Activated CD8-positive, alpha-beta memory T cell treated with anti-CD3 and anti-CD28 coated beads for 36 hours (primary cell): ENCODE results near the gene CD8B. TPM values are rescaled to one million over a fixed set of nuclear protein-coding genes. Genes with fewer than 3 reads are reported as not detected.
"Not testable (repeated sequence)": the region's sequence is repeated elsewhere in the genome, so short reads cannot be mapped to it uniquely, and the experiment has no call there.

Experiments
- CTCF ChIA-PET: fragments of 350-600 bp; sonication (Branson Sonifier 250); formaldehyde crosslinking; loops from one replicate; lab custom pipeline; 2021; ENCODE audit warnings: antibody characterized with exemption; lab: Charles Lee
- POLR2A ChIA-PET: fragments of 350-600 bp; sonication (Branson Sonifier 250); formaldehyde crosslinking; loops from one replicate; lab custom pipeline; 2021; ENCODE audit warnings: antibody characterized with exemption; lab: Charles Lee
- total RNA-seq, 2 experiments: library from RNA; stranded (reverse); gene quantifications; one replicate each; pipeline ENCODE4 v1.2.3, GENCODE V29; 2021

CD8B gene
- total RNA-seq: 100 to 1,000 TPM; 250 to 251 TPM

DNA sequence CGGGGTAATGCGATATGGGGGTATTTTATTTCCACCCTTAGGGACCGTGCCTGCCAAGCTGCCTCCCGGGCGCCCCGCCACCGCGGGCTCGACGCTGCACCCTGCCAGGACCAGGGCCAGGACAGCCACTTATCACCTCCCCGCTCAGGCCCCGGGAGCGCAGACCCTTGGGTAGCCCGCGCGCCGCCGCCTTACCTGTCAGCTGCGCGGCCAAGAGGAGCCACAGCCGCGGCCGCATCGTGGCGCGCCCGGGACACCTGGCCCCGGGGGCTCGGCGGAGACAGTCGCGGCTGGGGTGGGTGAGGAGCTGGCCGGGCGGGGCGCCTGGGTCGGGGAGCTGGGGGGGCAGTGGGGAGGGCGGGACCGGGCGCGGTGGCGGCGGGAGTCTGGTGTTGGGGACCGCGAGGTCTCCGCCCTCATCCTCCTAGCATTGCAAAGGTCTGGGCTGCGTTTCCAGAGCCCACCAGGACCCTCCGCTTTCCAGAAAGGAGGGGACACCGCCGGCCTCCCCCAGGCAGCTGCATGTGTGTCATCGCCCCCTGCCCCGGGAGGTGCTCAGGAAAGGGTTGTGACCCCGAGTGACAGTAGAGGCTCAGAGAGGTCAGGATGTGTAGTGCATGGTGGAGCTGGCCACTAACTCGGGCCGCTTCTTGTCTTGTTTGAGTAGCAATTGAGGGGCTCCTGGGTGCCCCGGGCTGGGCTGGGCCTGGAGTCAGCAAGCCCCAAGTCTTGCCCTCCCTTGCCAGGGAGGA is at the start of gene CD8B:
Gene CD8B, minus strand, starts transcription at position 259 of the 752 bp plus-strand sequence. Its CDS starts 21 bp downstream, at position 238.
- POLR2A ChIA-PET: not testable (repeated sequence)
- CTCF ChIA-PET: interaction anchor here (0.8 kb wide), 1 partner anchor 54 kb away, joined by 3 read pairs; no protein-coding TSS in a partner anchor

DNA sequence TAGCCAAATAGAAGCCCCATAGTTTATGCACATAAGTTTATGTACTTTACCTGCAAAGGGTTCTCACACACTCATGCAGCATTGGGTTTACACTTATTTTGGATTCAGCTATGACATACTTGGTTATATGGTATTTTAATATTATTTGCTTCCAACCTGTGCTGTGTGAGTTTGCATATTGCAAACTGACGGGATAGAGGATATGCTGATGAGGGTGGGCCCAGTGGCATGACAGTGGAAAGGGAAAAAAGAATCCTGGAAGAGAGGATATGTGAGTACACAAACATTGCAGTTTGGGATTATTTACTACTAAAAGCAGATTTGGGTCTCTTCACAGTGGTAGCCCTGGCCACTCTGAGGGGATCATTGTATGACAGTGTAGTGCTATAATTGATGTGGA is 44.2 kb upstream of the CD8B start:
- POLR2A ChIA-PET, CTCF ChIA-PET: not testable (repeated sequence)

DNA sequence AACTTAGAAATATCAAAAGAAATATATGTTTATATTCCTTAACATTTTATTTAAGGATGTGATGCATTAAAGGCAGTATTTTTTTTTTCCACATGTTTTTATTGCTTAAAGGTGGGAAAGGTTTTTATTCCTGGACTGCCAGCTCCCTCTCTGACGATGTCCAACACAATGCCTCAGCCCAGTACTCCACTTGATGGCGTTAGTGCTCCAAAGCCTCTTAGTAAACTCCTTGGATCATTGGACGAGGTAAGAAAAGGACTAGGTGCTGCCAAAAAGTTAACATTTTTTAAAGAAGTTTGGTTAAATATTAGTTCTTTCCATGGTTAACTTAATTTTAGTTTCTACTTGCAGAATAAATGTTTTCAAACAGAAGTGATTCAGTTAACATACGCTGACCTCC is 39.0 kb upstream of the CD8B start:
- POLR2A ChIA-PET: not testable (repeated sequence)

DNA sequence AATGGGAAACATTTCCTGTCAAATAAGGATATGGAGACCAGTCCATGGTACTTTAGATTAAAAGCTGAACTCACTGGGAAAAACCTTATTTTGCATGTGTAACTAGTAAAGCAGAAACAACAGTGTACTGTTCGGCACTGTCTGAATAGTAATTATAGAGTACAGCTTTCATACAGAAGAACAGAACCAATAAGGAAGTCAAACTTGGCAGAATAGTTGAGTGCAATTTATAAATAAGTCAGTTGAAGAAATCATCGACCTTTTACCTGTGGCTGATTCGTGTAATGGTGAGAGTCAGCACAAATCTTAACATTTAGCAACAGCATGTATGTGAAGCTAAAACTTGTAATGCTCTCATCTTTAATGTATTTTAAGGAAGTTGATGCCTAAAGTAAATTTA is 24.3 kb upstream of the CD8B start:
- CTCF ChIA-PET, POLR2A ChIA-PET: not testable (repeated sequence)

More for the DNA sequence above, 39.0 kb upstream of the CD8B start:
- CTCF ChIA-PET: not testable (repeated sequence)

DNA sequence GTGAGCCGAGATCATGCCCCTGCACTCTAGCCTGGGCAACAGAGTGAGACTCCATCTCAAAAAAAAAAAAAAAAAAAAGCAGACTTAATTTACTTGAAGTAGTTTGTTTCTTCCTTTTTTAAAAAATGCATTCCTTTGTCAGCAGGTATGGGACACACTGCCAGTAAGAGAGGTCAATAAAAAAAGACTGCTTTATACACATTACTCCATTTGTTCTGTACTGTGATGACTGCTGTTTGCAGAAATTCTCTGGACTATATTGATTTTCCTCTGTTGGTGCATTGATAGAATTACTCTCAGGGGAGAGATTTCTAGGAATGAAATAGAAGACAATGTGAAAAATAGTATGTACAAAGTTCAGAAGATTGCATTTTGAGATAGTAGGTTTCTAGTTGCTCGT is 21.2 kb upstream of the CD8B start:
- POLR2A ChIA-PET: not testable (repeated sequence)
- CTCF ChIA-PET: interaction anchor here (0.9 kb wide), 1 partner anchor 71 kb away, joined by 3 read pairs; no protein-coding TSS in a partner anchor

DNA sequence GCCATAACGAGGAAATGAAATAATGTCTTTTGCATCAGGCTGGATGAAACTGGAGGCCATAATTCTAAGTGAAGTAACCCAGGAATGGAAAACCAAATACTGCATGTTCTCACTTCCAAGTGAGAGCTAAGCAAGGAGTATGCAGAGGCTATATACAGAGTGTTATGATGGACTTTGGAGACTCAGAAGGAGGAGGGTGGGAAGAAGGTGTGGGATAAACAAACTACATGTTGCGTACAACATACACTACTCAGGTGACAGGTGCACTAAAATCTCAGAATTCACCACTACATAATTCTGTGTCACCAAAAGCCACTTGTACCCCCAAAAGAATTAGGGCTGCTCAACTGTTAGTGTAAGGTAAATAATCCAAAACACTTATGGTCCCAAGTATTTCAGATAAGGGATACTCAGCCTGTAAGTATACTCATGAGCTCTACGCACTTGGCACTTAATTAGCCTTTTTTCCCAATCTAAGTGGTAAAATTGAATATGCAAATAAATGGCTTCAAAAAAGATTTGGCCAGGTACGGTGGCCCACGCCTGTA is 20.5 kb upstream of the CD8B start:
- CTCF ChIA-PET, POLR2A ChIA-PET: not testable (repeated sequence)

DNA sequence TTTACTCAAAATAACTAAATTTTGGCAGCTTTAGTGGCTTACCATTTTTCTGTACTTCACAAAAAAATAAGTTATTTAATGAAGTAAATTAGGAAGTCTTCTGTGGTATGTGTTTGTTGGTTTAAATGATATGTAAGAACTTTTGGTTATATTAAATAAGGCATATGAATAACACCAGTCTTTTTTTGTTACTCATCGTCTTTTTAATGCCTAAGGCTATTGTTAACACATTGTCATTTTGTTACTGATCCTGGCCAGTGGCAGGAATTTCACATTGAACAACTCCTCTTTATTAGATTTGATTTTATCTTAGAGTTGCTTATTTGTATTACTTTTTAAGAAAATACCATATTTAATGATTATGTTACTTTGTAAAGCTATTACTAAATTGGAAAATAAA is 17.3 kb upstream of the CD8B start:
- CTCF ChIA-PET, POLR2A ChIA-PET: not testable (repeated sequence)

DNA sequence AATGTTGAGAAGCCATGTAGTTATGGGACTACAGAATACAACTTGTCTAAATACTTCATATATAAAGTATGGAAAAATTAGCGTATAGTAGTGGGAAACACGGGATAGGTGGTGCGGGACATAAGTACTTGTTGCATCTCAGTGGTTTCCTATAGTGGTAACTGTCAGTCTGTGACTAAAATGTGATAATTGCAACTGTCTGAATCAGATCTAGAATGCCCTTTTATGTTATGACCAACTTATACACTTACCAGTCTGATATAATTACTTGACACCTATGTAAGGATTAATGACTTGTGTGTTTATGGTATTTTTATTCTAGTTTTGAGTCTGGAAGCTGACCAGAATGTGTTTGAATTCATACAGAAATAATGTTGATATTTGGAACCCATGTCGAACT is 9.3 kb upstream of the CD8B start:
- POLR2A ChIA-PET, CTCF ChIA-PET: not testable (repeated sequence)

DNA sequence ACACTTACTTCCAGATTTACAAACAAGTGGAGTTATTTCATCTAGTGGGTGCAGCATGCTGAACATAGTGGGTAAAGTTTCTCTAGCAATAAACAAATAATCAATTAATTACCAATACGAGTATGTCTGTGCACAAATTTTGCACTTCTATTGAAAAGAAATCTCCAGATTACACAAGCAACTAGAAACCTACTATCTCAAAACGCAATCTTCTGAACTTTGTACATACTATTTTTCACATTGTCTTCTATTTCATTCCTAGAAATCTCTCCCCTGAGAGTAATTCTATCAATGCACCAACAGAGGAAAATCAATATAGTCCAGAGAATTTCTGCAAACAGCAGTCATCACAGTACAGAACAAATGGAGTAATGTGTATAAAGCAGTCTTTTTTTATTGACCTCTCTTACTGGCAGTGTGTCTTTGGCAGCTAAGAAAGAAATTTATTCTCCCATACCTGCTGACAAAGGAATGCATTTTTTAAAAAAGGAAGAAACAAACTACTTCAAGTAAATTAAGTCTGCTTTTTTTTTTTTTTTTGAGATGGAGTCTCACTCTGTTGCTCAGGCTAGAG is 7.3 kb upstream of the CD8B start:
- CTCF ChIA-PET, POLR2A ChIA-PET: not testable (repeated sequence)

DNA sequence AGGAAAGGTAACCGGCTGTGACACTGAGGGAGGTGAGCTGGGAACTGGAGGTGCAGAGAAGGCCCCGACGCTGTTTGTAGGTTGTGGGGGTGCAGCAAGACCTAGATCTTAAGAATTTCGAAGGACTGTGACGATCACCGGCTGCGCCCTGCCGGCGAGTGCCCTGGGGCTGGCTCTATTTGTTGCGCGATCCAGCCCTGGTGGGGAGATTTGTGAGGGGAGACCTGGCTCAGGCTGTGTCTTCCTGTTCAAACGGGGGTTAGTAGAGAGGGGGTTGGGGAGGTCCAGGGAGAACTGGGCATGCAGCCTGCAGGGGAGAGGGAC is 656 bp upstream of the CD8B start:
- POLR2A ChIA-PET: not testable (repeated sequence)
- CTCF ChIA-PET: interaction anchor here (0.8 kb wide), 1 partner anchor 55 kb away, joined by 3 read pairs; no protein-coding TSS in a partner anchor

DNA sequence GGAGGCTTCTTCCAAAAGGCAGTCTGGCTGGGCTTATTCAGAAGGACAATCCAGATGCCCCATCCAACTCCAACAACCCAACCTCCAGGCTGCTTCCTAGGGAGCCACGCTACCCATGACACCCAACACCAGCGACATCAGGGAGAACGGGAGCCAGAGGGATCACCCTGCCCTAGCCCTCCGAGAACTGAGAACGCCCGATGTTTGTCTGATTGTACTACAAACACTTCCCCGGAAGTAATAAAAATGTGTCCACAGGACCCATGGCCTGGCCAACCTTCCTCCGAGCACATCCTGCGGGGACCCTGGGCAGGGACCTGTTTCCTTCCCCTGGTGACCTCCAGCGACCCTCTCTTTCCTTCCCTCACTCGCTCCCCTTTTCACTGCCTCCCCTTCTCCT is 511 bp downstream of the CD8B start:
- POLR2A ChIA-PET, CTCF ChIA-PET: not testable (repeated sequence)

DNA sequence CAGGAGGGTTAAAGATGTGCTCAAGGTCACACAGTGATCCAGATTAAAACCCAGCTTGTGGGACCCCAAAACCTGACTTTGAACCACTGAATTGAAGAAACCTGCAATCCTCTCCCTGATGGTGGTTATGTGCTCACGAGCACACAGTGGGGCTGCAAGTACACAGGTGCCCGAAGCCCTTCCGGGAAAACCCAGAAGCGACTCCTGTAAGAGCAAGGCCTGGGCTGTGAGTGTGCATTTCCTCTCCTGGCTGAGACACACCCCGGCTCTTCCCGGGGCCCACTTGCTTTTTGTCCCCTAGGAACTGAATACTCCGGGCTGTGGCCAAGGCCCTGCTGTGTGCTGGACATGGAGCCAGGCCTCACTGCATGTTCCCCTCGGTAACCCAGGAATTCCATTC is 1.1 kb downstream of the CD8B start:
- CTCF ChIA-PET, POLR2A ChIA-PET: not testable (repeated sequence)

DNA sequence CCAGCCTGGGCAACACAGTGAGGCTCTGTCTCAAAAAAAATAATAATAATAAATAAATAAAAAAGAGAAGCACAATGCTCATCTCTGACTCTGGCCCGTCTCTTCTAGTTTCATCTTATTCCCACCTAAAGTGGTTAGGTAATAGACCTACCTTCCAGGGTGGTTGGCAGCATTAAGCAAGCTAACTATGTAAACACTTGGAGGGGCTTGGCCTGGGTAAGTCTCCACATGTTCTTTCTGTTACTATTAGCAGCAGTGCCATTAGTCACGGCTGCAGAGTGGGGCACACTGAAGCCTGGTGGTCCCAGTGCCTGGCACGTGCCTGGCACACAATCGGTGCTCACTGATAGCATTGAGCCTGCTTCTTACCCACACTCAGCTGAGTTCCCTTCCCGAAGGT is 4.0 kb downstream of the CD8B start:
- CTCF ChIA-PET, POLR2A ChIA-PET: not testable (repeated sequence)

DNA sequence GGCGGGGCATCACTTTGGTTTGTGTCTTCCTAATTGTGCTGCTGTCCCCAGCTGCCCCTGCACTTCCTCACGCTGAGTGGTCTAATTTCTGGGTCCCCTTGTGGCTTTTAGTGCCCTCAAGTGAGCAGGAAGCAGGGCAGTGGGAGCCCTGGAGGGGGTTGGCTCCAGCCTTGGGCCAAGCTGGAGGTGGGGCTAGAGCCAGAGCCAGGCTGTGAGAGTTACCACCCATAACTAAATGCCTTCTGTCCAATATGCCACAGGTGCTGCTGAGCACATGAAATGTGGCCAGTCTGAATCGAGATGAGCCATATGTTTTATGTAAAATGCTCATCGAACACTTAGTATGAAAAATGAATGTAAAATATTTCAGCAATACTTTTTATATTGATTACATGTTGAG is 5.2 kb downstream of the CD8B start:
- POLR2A ChIA-PET, CTCF ChIA-PET: not testable (repeated sequence)

DNA sequence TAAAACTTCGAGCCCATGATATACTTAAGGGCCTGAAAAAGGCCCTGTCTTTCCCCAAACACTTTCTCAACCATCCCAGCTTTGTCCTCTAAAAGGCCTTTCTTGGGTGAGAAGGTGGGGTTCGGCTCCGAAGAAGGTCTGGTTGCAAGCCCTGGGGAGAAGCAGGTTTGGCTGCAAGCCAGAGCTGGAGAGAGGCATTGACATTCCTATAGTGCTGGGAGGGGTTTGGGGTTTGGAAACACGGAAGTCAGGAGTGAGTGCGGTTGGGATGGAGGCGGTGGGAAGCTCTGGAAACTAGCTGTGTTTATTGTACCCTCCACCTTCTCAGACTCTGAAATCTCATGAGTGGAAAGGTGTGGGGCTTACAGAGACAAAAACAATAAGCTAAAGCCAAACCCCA is 5.7 kb downstream of the CD8B start:
- POLR2A ChIA-PET, CTCF ChIA-PET: not testable (repeated sequence)

DNA sequence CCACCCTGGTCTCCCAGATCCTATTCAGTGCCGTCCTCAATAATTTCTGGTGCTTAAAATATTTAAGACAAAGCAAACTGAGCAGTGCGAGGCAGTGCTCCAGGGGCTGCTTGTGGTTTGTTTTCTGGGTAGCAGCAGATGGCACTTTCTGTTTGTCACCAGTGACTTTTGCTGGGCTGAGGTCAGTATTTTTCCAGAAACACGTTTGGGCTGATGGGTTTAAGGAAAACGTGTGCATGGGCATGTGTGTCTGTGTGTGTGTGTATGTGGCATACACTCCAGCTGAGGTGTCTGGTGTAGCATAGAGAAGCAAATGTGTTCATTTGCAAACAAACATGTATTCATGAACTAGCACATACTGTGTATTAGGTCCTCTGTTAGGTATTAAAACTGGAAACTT is 10.1 kb downstream of the CD8B start:
- POLR2A ChIA-PET: interaction anchor here (0.6 to 1.2 kb wide), 2 partner anchors 24 to 26 kb away, joined by 3 to 5 read pairs; no protein-coding TSS in a partner anchor
- CTCF ChIA-PET: not testable (repeated sequence)

DNA sequence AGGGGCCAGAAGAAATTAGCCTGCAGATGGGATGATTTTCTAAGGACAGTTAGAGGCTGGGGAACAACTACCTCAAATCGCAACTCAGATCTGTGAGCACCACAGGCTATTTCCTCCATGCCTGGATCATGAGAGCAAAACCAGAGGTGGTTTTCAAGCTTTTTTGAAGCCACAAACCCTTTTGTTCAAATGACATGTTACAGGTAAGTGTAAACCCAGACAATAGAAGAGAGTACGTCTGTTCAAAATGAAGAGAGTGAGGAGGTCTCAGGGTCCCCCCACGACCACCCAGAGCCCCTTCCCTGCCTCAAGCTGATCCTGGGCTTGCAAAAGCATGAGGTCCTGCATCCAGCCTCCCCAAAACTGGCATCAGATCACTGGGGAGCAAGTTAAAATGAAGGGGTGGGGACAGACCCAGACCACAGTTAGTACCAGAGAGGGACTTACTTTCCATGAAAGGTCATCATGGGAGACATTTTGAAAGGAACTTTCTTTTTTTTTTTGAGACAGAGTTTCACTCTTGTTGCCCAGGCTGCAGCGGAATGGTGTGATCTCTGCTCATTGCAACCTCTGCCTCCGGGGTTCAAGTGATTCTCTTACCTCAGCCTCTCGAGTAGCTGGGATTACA is 19.0 kb downstream of the CD8B start:
- POLR2A ChIA-PET, CTCF ChIA-PET: not testable (repeated sequence)

DNA sequence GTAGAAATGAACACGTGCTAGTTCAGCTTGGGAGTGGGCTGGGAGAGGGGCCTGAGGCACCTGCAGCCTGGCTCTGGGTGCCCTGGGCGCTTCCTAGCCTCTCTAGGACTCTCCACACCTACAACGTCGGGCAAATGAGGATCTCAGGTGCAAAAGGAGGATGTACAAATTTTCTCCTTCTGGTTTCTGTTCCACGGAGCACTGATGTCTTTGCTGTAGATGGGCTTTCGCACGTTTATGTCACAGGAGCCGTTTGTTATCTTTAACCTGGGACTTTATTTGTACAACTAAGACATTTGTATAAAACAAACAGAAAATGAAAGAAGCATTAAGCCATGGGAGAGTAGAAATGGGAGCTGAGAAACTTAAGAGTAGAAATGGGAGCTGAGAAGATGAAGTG is 20.4 kb downstream of the CD8B start:
- POLR2A ChIA-PET: not testable (repeated sequence)

DNA sequence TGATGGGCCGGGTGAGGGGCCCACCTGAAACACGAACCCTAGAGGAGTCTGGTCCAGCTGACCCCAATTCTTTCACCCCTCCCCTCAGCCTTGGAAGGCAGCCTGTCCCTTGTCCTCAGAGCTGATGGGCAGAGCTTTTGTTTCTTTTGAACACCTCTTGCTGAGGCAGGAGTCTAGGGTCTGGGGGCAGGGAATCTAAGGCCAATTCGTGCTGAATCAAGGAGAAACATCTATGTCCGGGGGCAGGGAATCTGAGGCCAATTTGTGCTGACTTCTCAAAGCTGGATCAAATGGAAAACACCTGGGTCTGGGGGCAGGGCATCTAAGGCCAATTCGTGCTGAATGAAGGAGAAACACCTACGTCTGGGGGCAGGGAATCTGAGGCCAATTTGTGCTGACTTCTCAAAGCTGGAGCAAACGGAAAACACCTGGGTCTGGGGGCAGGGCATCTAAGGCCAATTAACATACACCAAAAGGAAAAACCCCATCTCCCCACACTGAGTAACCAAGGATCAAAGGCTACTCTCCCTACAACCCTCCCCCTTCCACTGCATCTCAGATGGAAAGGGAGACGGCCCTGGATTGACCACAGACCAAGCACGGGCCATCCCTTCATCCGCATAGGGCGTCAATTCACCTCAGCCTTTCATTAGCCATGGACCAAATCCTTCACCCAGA is 21.7 kb downstream of the CD8B start:
- CTCF ChIA-PET, POLR2A ChIA-PET: not testable (repeated sequence)

More for the DNA sequence above, 20.4 kb downstream of the CD8B start:
- CTCF ChIA-PET: not testable (repeated sequence)

DNA sequence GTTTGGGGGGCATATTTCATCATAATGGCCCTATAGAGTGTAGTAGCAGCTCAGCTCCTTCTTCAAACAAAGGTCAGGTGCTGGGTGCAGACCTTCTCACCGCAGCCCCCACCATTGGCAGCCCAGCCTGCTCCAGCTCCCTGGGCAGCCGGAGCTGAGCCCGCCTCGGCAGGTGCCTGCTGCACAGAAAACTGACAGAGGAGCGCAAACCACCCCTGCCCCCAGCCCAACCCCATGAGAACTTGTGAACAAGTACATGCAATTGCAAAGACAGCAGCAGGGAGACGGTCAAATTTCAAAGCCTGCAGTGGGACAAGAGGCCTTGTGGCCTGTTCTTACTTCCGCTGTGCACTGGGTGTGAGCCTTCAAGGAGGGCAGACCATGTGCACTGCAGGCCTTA is 22.2 kb downstream of the CD8B start:
- POLR2A ChIA-PET, CTCF ChIA-PET: not testable (repeated sequence)
